BJ (cell line): ENCODE data around the gene RBM42. TPM values are rescaled to one million over a fixed set of nuclear protein-coding genes. Genes with fewer than 3 reads are reported as not detected.

Source experiments
- CTCF ChIA-PET: fragments of 350-600 bp; formaldehyde crosslinking; extraction: SDS; loops from one replicate; lab custom pipeline; 2021; ENCODE audit warnings: antibody characterized with exemption, inconsistent platforms; lab: Yijun Ruan, JAX
- POLR2A ChIA-PET: fragments of 300-600 bp; sonication (Branson Sonifier 250); formaldehyde crosslinking; extraction: SDS; loops from one replicate; lab custom pipeline; 2021; ENCODE audit warnings: antibody characterized with exemption; lab: Charles Lee
- DNase-seq: peaks from one replicate; pipeline ENCODE4 v3.0.0-alpha.2; 2011; ENCODE audit warnings: low read depth
- H3K27me3 ChIP-seq: 2 replicates; pipeline ENCODE4 v1.6.0; 2011; ENCODE audit warnings: low read length; ENCODE audit not compliant: control insufficient read depth, insufficient read depth
- H3K36me3 ChIP-seq: 2 replicates; pipeline ENCODE4 v1.5.1; 2011; ENCODE audit warnings: low read length; ENCODE audit not compliant: control insufficient read depth, insufficient read depth
- H3K4me3 ChIP-seq: 2 replicates; pipeline ENCODE4 v1.5.1; 2011; ENCODE audit warnings: low read depth, mild to moderate bottlenecking, control low read depth, low read length
- CTCF ChIP-seq: IDR thresholded peaks from 2 replicates; pipeline ENCODE4 v1.5.1; 2011; ENCODE audit warnings: low read depth, mild to moderate bottlenecking, control low read depth, inconsistent platforms, low read length, moderate library complexity; ENCODE audit not compliant: insufficient read depth
- polyA plus RNA-seq: library from polyadenylated mRNA; depleted of rRNA; stranded (reverse); fragments of >200 nt; gene quantifications from 2 replicates; pipeline ENCODE4 v1.2.3, GENCODE V29; 2011

Gene RBM42
- polyA plus RNA-seq, 1 experiment: 52.6 TPM

GRCh38 chr19:35657904-35658700 lies 29.3 kb downstream of the RBM42 start:
- H3K36me3 ChIP-seq: peaks cover 14% of the 10 kb centered on the region
- TF ChIP-seq CTCF: no peak
- no peaks in the 10 kb centered on the region for H3K27me3 ChIP-seq
- POLR2A ChIA-PET: no interaction called here
- no peak for DNase-seq
- H3K4me3 ChIP-seq: no peak overlapping the region
- CTCF ChIA-PET: interaction anchor here (0.6 to 1.2 kb wide), 2 partner anchors 37 to 172 kb away, joined by 5 read pairs; no protein-coding TSS in a partner anchor

- H3K36me3 ChIP-seq: peaks cover 8% of the 10 kb centered on the region
- ChIA-PET POLR2A (no interaction called here), CTCF (no interaction called here)
- no peak overlapping the region for H3K4me3 ChIP-seq
- H3K27me3 ChIP-seq: no peaks in the 10 kb centered on the region
- TF ChIP-seq CTCF: no peak
- DNase-seq: no peak
Measured at GRCh38 chr19:35661995-35662340, 33.1 kb downstream of the RBM42 start.

GRCh38 chr19:35663981-35664380 lies 35.1 kb downstream of the RBM42 start:
- Histone ChIP-seq H3K27me3 (peaks cover 2% of the 10 kb centered on the region; the same call in 1 of the 2 replicates), H3K4me3 (no peak overlapping the region), H3K36me3 (peaks cover 2% of the 10 kb centered on the region)
- no peak for TF ChIP-seq CTCF
- POLR2A ChIA-PET: no interaction called here
- CTCF ChIA-PET: no interaction called here
- no peak for DNase-seq

- ChIA-PET POLR2A (no interaction called here), CTCF (no interaction called here)
- H3K4me3 ChIP-seq: no peak overlapping the region
- TF ChIP-seq CTCF: no peak
- peaks cover 2% of the 10 kb centered on the region for H3K36me3 ChIP-seq
- H3K27me3 ChIP-seq: peaks cover 6% of the 10 kb centered on the region
- DNase-seq: no peak
Measured at GRCh38 chr19:35665157-35665556, 36.3 kb downstream of the RBM42 start.

GRCh38 chr19:35665604-35666003 lies 36.8 kb downstream of the RBM42 start:
- H3K4me3 ChIP-seq: no peak overlapping the region
- H3K36me3 ChIP-seq: peaks cover 2% of the 10 kb centered on the region
- H3K27me3 ChIP-seq: peaks cover 6% of the 10 kb centered on the region
- ChIA-PET CTCF (no interaction called here), POLR2A (no interaction called here)
- TF ChIP-seq CTCF: no peak
- DNase-seq: no peak
